Endothelial cell (in vitro differentiated cells): ENCODE measurements around the gene FBF1. TPM values are rescaled to one million over a fixed set of nuclear protein-coding genes. Genes with fewer than 3 reads are reported as not detected.

ENCODE experiments used
- DNase-seq: peaks from one replicate; pipeline ENCODE4 v3.0.0; 2021; ENCODE audit warnings: low spot score
- H3K27ac Mint-ChIP-seq: one replicate; pipeline ENCODE4 v1.8.0; 2021; ENCODE audit warnings: mixed read lengths, inconsistent platforms; ENCODE audit not compliant: unreplicated experiment
- H3K27me3 Mint-ChIP-seq: one replicate; pipeline ENCODE4 v1.8.0; 2021; ENCODE audit warnings: mild to moderate bottlenecking, moderate library complexity, mixed read lengths, inconsistent platforms; ENCODE audit not compliant: unreplicated experiment
- H3K36me3 Mint-ChIP-seq: one replicate; pipeline ENCODE4 v1.8.0; 2021; ENCODE audit warnings: mild to moderate bottlenecking, low read depth, mixed read lengths, inconsistent platforms; ENCODE audit not compliant: unreplicated experiment
- H3K4me1 Mint-ChIP-seq: one replicate; pipeline ENCODE4 v1.8.0; 2021; ENCODE audit warnings: mild to moderate bottlenecking, mixed read lengths, inconsistent platforms; ENCODE audit not compliant: unreplicated experiment
- H3K4me3 Mint-ChIP-seq: one replicate; pipeline ENCODE4 v1.8.0; 2021; ENCODE audit warnings: mild to moderate bottlenecking, mixed read lengths, inconsistent platforms; ENCODE audit not compliant: unreplicated experiment
- H3K9me3 Mint-ChIP-seq: one replicate; pipeline ENCODE4 v1.8.0; 2021; ENCODE audit warnings: mixed read lengths, inconsistent platforms; ENCODE audit not compliant: unreplicated experiment
- CTCF ChIP-seq: fragments of 200-600 bp; sonication (generic); IDR thresholded peaks from one replicate; pipeline ENCODE4 v1.5.0; 2021; ENCODE audit warnings: antibody characterized with exemption; ENCODE audit not compliant: unreplicated experiment
- total RNA-seq: library from RNA; stranded (reverse); fragmentation: NEBNext Ultra II Directional; extraction: Animal tissue kit (Norgen Biotek cat#: 25700); gene quantifications from one replicate; pipeline ENCODE4 v1.2.1, GENCODE V29; 2021; ENCODE audit not compliant: unreplicated experiment

Gene FBF1
- total RNA-seq, 1 donor from 2014 or later: 7.8 TPM

GRCh38 chr17:75933808-75934207 is 7.0 kb downstream of the FBF1 start:
- no peak overlapping the region for H3K27ac Mint-ChIP-seq
- H3K9me3 Mint-ChIP-seq: no peaks in the 10 kb centered on the region
- H3K36me3 Mint-ChIP-seq: peaks cover 3% of the 10 kb centered on the region
- DNase-seq: no peak
- no peak for TF ChIP-seq CTCF
- no peak overlapping the region for H3K4me3 Mint-ChIP-seq
- H3K27me3 Mint-ChIP-seq: peaks cover 4% of the 10 kb centered on the region
- H3K4me1 Mint-ChIP-seq: no peaks in the 10 kb centered on the region

DNA sequence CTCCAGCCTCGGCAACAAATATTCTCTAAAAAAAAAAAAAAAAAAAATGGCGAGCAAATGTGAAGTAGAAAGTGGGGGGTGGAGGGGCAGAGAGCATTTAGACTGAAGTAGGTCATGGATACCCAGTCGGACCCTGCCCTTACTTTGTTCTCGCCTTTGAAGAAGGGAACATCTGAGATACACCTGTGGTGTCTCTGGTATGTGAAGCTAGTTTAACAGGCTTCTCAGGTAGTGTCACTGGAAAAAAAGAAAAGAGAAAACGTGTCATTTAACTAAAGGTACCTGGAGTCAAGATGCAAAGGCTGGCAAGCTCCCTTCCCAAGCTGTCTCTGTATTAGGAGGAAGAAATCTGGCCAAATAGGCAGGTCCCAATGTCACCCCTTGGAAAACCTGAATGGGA is 8.0 kb downstream of the FBF1 start:
- Mint-ChIP-seq H3K9me3 (no peaks in the 10 kb centered on the region), H3K4me1 (no peaks in the 10 kb centered on the region), H3K27me3 (peaks cover 3% of the 10 kb centered on the region), H3K36me3 (peaks cover under 1% of the 10 kb centered on the region), H3K4me3 (no peak overlapping the region), H3K27ac (no peak overlapping the region)
- no peak for TF ChIP-seq CTCF
- DNase-seq: no peak

- no peak for DNase-seq
- Mint-ChIP-seq H3K9me3 (no peaks in the 10 kb centered on the region), H3K27ac (no peak overlapping the region), H3K27me3 (peaks cover 3% of the 10 kb centered on the region), H3K4me1 (no peaks in the 10 kb centered on the region), H3K36me3 (peaks cover 5% of the 10 kb centered on the region), H3K4me3 (no peak overlapping the region)
- no peak for TF ChIP-seq CTCF
Measured at GRCh38 chr17:75931062-75931461, 9.8 kb downstream of the FBF1 start.

DNA sequence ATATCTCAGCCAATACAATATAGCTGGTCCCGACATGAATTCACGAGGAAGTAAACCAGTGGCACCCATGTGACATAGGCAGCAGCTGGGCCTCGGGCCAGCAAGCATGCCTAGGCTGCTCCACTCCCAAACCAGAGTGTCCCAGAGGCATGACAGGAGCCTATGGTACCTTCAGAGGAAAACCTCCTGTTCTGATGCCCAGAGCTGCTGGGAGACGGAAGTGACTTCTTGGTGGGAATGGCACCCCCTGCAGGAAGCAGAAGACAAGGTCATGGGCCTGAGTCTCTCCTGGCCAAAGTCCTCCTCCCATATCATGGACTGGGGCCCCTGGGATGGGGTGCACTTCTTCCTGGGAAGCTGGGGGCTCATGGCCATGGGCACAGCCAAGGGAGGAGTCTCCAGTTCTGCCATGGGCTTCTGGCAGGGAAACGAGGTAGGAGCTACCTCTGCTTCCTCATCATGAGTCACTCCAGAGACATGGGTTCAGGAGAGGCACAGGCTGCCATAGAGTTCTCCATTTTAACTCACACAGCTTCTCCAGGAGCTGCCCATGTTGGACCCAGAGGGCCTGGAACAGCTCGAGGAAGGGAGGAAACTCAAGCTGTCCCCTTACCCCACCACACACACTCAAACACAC is 13.4 kb downstream of the FBF1 start:
- peaks cover 3% of the 10 kb centered on the region for H3K27me3 Mint-ChIP-seq
- peak; percentile 52 for DNase-seq
- H3K4me3 Mint-ChIP-seq: no peak overlapping the region
- H3K36me3 Mint-ChIP-seq: peaks cover 5% of the 10 kb centered on the region
- no peaks in the 10 kb centered on the region for H3K4me1 Mint-ChIP-seq
- TF ChIP-seq CTCF: peak; percentile 62
- no peak overlapping the region for H3K27ac Mint-ChIP-seq
- no peaks in the 10 kb centered on the region for H3K9me3 Mint-ChIP-seq

GRCh38 chr17:75926456-75926855 is 14.4 kb downstream of the FBF1 start:
- no peak overlapping the region for H3K4me3 Mint-ChIP-seq
- DNase-seq: no peak
- TF ChIP-seq CTCF: no peak
- peaks cover 6% of the 10 kb centered on the region for H3K27me3 Mint-ChIP-seq
- H3K9me3 Mint-ChIP-seq: no peaks in the 10 kb centered on the region
- H3K36me3 Mint-ChIP-seq: peaks cover 5% of the 10 kb centered on the region
- H3K4me1 Mint-ChIP-seq: no peaks in the 10 kb centered on the region
- no peak overlapping the region for H3K27ac Mint-ChIP-seq
